ENCODE data around the gene SRPX. TPM values are rescaled to one million over a fixed set of nuclear protein-coding genes. Genes with fewer than 3 reads are reported as not detected.

The SRPX gene
- total RNA-seq, 1 experiment from 2014 or later: 85.8 TPM

DNA sequence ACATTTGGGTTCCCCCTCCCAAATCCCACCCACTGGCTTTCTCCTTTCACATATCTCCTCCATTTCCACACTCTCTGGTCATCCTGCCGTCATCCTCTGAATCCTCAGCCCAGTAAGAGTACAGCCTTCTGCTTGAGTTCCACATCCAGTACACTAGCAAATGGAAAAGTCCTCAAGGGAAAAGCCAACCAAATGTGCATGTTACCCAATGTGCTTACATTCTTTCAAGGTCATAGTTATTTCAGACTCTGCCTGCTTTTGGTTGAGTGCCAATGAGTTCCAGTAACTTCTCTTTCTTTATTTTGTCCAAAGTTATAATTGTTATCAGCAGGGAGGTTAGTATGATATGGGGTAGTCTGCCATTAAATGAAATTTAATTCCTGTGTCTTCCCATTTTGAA is 78.1 kb downstream of the SRPX start:
- no peak for DNase-seq (ENCODE audit: extremely low read depth, low read depth)

DNA sequence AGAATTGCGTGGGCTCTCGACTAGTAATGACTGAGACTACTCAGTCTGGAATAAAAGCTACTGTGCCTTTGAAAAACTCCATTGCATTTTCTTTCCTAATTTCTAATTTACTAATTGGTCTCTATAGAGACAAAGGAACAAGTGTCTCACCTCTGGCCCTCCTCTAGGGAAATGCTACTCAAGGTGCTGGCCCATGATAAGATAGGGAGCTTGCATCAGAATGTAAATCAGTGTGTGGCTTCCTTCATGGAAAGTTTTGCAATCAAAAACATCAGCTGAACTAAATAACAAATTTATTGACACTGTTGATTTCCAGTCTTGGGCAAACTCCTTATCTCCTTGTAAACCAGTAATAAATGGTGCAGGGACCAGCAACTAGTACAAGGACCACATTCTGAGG is 81.8 kb downstream of the SRPX start:
- no peak for DNase-seq (ENCODE audit: extremely low read depth, low read depth)

DNA sequence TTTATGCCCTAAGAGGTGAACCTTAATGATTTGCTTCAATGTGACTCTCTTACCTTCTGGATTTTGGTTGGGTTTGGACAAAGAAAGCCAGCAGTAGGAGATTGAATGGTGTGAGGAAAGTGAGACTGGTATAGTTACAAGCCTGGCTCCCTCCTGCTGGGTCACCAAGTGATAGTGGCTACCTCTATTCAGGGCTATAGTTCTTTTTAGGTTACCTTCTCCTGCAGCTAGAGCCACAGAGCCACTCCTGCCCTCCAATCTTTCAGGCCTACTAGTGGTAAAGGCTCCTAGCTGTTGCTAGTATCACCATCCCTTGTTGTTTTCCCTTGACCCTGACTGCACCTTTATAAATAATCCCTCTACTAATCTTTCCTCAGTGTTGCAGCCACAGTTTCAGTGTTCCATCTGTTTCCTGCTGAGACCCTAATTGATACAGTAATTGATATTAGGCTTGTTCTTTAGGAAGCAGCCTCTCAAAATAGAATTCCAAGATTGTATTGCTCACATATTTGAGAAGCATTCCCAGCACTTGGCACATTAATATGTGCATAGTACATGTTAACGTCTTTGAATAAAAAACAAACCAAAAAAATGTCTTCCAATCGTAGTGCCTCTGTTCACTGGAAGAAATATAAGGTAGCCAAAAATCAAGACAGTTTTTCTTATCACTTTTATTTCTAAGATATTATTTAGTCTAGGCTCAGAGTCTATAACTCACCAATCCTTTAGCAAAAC is 82.3 kb downstream of the SRPX start:
- DNase-seq (ENCODE audit: extremely low read depth, low read depth): no peak

DNA sequence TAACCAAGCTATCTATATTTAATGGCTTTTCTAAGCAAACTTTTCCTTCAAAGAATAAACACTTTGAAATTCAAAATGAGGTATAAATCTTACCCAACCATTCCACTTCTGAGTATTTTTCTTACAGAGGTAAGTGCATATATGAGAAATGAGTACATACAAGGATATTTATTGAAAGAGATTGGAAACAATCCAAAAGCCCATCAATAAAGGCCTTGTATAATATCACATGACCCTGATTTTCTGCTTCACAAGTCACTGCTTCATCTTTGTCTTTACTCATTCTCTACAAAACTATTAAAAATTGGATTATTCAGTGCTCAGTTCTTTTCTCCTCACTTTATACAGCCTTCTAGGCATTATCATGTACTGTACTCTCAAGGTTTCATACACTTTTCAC is 91.3 kb downstream of the SRPX start:
- no peak for DNase-seq (ENCODE audit: extremely low read depth, low read depth)

DNA sequence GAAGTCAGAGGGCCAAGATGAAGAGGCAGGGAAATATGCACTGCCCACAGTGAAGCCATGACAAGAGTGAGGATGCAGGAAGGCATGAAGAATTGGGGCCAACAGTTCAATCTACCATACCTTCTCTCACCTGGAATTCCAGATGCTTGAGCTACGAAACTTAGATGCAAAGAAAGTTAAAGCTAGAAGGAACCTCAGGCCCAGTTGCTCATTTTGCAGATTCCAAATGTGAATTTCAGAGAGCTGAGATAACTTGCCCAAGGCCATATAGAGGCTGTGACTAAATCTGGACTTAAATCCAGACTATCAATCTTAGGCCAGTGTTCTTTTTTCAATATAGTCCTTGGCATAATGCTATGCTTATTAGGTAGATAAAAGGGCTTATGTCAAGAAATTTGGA is 92.7 kb downstream of the SRPX start:
- no peak for DNase-seq (ENCODE audit: extremely low read depth, low read depth)

DNA sequence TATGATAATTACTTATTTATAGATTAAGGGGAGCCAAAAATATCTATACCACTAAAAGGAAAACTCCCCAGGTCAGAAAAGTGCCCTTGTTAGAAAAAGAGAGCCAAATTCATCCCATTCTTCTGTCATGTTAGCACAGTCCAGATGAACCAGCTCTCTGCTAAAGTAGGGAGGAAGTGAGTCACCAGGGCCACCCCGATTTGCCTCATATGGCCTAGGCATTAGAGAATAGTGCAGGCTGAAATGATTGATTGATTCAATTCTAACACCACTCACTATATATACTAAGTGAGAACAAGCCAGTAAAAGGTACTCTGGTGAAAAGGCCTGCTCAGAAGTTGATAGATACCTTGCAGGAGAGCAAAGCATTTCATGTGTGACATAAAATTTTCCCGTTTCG is 94.5 kb downstream of the SRPX start:
- DNase-seq (ENCODE audit: extremely low read depth, low read depth): no peak

DNA sequence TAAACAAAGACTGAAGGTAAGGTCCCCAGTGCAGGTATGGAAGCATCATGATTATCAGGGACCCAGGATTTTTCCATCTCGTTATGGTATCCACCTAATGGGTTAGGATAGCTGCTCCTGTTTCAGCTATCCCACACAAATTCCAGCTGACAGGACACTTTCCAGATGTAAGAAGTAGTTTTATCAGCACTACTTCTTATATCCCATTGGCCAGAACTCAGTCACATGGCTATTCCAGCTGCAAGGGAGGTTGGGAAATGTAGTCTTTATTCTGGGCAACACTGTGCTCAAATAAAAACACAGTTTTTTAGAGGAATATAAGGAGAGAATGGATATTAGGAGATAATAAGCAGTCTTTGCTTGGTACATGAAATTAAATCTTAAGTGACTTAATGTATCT is 96.7 kb downstream of the SRPX start:
- DNase-seq (ENCODE audit: extremely low read depth, low read depth): no peak

DNA sequence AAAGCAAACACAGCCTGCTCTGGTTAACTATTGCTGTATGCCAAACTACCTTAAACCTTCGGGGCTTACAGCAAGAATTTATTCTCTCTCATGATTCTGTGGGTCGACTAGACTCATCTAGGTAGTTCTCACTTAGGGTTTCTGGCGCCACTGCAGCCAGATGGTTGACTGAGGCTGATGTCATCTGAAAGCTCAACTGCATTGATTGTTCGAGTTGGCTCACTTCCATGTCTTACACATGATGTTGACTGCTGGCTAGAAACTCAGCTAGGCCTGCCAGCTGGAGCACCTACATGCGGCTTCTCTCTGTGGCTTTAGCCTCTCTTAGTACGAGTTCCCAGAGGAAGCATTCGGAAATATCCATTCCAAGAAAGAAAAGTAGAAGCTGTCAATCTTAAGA is 103.2 kb downstream of the SRPX start:
- DNase-seq (ENCODE audit: extremely low read depth, low read depth): no peak

DNA sequence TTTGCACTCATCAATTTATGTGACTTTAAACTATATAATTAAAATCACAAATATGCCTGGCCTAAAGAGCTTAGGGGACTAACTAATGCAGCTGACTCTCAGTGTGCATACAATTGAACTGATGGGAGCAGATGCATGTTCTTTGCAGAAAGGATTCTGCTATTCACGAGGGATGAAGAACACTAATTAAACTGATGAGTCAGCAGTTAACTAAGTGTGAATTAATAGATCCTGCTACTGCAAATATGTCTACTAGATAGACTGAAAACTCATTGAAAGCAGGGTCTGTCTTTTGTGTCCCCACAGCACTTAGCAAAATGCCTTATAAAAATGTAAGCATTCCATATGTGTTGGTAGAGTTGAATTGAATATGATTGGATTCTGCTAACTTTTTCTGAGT is 104.0 kb downstream of the SRPX start:
- no peak for DNase-seq (ENCODE audit: extremely low read depth, low read depth)

DNA sequence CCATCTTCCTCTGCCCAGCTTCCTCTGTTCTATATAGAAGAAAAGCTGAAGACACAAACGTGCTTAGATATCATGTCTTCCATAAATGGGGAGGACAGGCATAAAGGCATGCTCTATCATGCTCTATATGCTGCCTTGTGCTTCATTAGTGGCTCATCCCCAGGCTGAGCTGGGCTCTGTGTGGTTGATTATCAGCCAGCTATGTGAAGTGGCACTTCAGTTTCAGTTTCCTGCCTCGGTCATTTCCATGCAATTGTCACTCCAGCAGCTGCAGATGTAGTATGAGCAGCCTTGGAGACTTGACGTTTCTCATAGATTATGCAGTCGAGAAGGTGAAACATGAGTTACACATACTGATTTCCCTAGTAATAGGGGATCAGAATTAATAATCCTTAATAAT is 108.1 kb downstream of the SRPX start:
- no peak for DNase-seq (ENCODE audit: extremely low read depth, low read depth)

DNA sequence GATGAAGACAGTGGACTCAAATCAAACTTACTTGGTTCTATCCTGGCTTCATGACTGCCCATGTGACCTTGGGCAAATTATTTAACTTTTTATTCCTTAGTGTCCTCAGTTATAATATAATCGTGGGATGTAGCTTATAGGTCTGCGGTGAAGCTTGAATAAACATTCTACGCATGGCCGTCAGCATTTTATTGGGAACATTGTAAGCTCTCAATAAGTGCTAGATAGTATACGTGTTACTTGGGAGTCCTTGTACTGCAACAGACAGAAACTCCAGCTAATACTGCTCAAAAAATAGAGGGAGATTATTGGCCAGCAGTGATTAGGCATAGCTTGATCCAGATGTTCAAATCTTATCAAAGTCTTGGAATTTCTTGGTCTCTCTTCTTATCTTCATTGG is 109.5 kb downstream of the SRPX start:
- DNase-seq (ENCODE audit: extremely low read depth, low read depth): no peak

DNA sequence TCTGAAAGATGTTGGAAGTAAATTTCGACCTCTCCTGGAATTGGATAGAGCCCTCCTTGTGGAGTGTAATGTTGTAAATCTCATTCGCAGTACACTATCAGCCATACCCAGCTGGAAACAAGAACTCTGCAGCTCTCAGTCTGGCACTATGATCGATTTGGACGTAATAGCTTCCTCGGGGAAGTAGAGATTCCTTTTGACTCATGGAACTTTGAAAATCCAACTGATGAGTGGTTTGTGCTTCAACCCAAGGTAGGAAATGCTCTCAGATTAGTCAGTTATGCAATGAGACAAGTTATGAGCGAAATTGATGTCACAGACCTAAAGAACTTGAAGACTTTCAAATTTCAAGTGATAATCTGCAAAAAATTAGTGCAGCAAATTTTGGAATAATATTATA is 110.4 kb downstream of the SRPX start:
- DNase-seq (ENCODE audit: extremely low read depth, low read depth): no peak

DNA sequence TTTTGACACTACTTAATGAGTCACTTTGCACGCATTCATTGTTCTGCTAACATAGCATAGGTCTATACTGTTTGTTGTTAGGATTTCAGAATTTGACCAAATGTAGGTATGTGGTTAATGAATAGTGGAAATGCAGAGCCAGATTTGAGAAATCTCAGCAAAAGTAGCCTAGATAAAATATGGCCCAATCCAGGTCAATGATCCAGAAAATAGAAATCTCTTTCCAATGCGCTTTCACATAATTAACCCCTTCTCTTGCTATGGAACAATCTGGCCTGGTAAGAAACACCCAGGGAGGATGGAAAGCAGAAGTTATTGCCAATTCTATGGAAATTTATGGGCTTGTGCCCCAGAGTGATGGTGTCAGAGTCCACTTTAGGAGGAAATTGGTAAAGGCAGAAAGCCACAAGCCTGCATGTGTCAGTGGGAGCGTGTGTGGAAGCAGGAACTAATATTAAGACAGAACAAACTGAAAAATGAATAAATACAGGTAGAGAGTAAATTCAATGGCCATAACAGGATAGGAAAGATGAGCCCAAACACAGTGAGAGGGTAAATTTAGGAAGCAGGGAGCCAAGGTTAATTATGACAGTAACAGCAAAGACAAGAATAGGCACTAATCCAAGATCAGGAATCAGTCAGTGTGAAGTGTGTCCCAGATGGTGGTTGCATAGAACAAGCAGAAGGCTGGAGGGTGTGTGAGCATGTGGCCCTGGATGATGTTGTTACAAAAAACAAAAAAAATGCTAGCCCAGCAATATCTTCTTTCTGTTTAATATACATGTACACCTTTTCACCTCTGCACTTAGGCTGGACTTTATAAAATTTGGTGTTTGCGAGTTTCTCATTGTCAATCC is 111.4 kb downstream of the SRPX start:
- DNase-seq (ENCODE audit: extremely low read depth, low read depth): no peak

DNA sequence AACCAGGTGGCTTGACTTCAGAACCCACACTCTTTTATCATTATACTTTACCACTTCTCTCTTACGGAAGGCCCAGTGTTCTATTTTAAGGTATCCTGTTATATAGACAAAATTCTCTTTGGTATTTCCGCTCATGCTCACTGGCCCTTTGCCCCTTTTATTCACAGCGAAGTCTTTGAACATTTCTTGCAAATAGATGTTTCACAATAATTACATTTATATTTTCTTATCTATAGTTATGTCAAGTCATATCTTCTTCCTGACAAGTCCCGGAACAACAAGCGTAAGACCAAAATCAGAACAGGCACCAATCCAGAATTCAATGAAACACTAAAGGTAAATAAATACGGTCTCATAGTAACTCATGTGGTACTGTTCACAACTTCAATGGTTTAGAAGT is 112.3 kb downstream of the SRPX start:
- DNase-seq (ENCODE audit: extremely low read depth, low read depth): no peak

DNA sequence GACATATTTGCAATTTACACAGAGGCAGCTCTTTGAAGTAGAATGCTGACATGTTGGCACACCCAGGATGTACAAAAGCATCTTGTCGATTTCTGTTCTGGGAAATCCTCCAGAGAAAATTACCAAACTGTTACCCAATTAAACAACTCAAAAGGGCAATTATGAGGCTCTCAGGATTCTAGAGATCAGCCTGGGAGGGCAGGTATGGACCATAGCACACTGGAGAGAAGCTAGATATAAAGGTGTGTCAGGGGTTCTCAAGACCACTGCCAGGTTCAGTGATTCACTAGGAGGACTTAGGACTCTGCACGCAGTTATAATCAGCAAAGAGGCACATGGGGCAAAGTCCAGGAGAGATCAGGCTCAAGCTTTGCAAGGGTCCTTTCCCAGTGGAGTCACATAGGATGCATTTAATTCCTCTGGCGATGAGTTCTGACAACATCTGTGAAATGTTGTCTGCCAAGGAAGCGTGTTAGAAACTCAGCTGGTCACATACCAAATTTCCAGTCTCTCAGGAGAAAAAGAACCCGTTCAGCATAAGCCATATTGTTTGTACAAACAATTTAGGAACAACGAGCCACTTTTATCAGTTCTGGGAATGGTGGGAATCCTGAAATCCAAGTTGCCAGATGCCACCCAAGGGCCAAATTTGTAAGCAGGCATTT is 113.5 kb downstream of the SRPX start:
- no peak for DNase-seq (ENCODE audit: extremely low read depth, low read depth)

DNA sequence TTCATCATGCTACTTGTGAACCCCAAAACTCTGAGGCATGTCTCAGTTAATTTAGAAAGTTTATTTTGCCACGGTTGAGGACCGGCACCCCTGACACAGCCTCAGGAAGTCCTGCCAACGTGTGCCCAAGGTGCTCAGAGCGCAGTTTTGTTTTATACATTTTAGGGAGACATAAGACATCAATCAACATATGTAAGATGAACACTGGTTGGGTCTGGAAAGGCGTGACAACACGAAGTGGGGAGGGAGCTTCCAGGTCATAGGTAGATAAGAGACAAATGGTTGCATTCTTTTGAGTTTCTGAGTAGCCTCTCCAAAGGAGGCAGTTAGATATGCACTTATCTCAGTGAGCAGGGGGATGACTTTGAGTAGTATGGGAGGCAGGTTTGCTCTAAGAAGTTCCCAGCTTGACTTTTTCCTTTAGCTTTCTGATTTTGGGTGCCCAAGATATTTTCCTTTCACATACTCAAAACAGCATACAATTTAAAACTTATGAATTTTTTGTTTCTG is 115.4 kb downstream of the SRPX start:
- DNase-seq (ENCODE audit: extremely low read depth, low read depth): no peak

DNA sequence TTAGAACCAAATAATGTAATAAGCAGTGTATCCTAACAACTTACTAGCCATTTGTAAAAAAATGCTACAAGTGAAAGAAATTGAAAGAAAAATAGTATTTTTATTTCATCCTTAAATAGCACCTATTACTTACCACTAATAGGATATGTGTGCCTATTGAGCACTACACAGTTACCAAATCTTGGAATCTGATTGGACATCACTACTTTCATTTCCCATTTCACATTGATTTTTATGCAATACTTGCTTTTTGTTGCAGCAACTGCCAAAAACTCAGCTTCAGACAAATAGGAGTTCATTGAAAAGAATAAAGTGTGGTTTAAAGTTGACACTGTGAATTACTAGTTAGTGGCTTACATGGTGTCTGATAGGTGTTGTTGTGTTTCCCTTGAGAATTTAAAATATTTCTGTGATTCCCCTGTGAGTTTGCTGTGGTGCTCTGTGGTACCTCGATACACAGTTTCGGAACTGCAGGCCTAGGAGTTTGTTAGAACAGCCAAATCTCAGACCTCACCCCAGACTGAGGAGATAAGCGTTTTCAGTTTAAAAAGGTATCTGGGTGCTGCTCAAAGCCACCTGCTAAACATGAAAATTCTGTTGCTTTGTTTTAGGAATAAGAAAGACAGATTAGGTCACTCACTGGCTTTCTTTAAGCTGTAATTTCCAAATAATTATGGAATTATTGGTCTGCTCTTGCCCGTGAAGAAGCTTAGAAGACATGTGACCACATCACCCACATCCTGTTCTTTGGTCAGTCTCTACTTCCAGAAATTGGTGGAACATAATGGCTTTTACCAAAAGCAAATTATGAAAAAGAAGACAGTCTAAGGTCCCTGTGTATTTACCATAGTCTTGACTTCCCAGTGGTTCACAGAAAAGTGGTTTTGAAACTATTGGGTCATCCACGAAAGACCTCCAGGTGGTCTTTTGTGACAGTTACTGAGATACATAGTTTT is 116.5 kb downstream of the SRPX start:
- DNase-seq (ENCODE audit: extremely low read depth, low read depth): no peak

DNA sequence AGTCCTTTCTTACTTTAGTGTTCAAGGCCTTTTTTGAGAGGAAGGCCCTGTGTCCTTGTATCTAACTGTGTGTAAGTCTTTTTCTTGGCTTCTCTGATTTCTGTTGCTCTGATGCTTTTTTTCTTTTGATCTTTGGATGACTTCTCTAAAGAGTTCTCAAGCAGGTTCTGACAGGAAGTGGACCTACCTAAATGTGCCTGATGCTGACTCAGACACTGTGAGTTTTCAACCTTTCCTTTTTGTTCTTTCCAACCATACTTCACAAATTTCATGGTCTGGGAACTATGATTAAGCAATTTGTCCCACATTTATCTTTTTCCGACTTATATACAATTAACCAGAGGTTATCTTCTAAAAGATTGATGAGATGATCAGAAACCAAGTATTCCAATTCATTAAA is 117.8 kb downstream of the SRPX start:
- no peak for DNase-seq (ENCODE audit: extremely low read depth, low read depth)

DNA sequence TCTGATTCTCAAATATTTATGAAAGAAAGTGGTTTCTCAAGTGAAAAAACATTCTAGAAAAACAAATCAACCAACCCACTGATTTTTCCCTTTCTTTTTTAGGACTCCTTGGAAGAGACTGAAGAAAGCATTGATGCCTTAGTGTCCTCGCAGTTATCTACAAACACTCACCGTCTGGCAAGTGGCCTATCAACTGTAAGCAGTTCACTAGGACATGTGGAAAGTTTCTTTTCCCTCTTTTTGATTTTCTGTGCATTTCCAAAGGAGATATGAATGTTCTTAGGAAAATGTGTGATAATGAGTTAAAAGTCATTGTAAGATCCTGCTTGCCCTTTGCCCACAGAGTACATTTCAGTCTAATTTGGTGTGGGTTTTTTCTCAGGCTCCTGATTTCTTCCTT is 118.4 kb downstream of the SRPX start:
- DNase-seq (ENCODE audit: extremely low read depth, low read depth): no peak

DNA sequence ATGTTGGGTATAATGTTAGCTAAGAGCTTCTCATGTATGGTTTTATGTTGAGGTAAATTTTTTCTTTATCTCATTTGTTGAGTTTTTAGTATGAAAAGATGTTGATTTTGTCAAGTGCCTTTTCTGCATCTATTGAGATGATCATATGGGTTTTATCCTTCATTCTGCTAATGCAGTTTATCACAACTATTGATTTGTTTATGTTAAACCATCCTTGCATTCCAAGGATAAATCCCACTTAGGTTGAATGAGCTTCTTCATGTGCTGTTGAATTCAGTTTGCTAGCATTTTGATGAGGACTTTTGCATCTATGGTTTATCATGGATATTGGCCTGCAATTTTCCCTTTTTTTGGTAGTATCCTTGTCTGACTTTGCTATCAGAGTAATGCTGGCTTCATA is 121.0 kb downstream of the SRPX start:
- DNase-seq (ENCODE audit: extremely low read depth, low read depth): no peak
